HCT116 (cell line): ENCODE results near the gene MUC6. TPM values are rescaled to one million over a fixed set of nuclear protein-coding genes. Genes with fewer than 3 reads are reported as not detected.

Source experiments
- ATAC-seq: fragments of 200-7000 bp; cut with Tn5 transposase; 2 replicates; pipeline ENCODE4 v1.9.1; 2020; ENCODE audit warnings: mild to moderate bottlenecking, moderate library complexity
- BruUV-seq: library from RNA; stranded (reverse); fragments of 400-500 nt; replicated peaks from 2 replicates; lab custom pipeline; 2021; lab: Mats Ljungman, UMichigan
- CTCF ChIA-PET: fragments of 300-600 bp; sonication (Branson Sonifier 250); formaldehyde crosslinking; loops from one replicate; lab custom pipeline; 2021; ENCODE audit warnings: antibody characterized with exemption; lab: Charles Lee
- POLR2A ChIA-PET: fragments of 300-600, 350-600 bp; sonication (Branson Sonifier 250); formaldehyde crosslinking; loops from one replicate; lab custom pipeline; 2021; ENCODE audit warnings: antibody characterized with exemption; lab: Charles Lee
- RAD21 ChIA-PET, 2 experiments: fragments of 300-600 bp; sonication (Branson Sonifier 250); formaldehyde crosslinking; loops; one replicate each; lab custom pipeline; 2023; ENCODE audit warnings: low total read pairs in 2 of 2; ENCODE audit not compliant: uncharacterized antibody in 2 of 2, unreplicated experiment in 2 of 2, low non-redundant PET in 1 of 2; lab: Charles Lee
- DNase-seq: peaks from one replicate; pipeline ENCODE4 v3.0.0-alpha.2; 2010; ENCODE audit warnings: low read depth, low spot score
- H2AFZ ChIP-seq: fragments of 200-600 bp; shearing (Covaris generic), sonication (generic); 2 replicates; pipeline ENCODE4 v1.6.1; 2017; ENCODE audit warnings: low read depth, mixed run types, mixed read lengths, antibody characterized with exemption, low read length; ENCODE audit not compliant: poor library complexity, severe bottlenecking
- H3K27ac ChIP-seq: 2 replicates; pipeline ENCODE4 v1.5.1; 2012; ENCODE audit warnings: low read depth, low read length
- H3K27me3 ChIP-seq: fragments of 200-600 bp; sonication (generic); 2 replicates; pipeline ENCODE4 v1.6.1; 2016; ENCODE audit warnings: mixed run types, low read length, mixed read lengths; ENCODE audit not compliant: insufficient read depth
- H3K36me3 ChIP-seq, 2 experiments: fragments of 200-500 bp in 1 of 2; fragments of 200-600 bp in 1 of 2; sonication (Bioruptor generic) in 1 of 2; sonication (generic) in 1 of 2; 2 replicates each; pipeline versions ENCODE4 v1.5.1 to v1.6.1; 2014 to 2016; ENCODE audit warnings: low read length in 2 of 2, inconsistent platforms in 1 of 2, mixed read lengths in 1 of 2, mixed run types in 1 of 2; ENCODE audit not compliant: insufficient read depth in 2 of 2, control insufficient read depth in 1 of 2
- H3K4me1 ChIP-seq, 2 experiments: fragments of 200-600 bp in 1 of 2; sonication (generic) in 1 of 2; 2 replicates each; pipeline versions ENCODE4 v1.5.1 to v1.6.1; 2012 to 2017; ENCODE audit warnings: low read length in 2 of 2, inconsistent platforms in 1 of 2, mild to moderate bottlenecking in 1 of 2, mixed read lengths in 1 of 2, mixed run types in 1 of 2, moderate library complexity in 1 of 2; ENCODE audit not compliant: insufficient read depth in 2 of 2, control insufficient read depth in 1 of 2
- H3K4me2 ChIP-seq: fragments of 200-600 bp; sonication (generic); 2 replicates; pipeline ENCODE4 v1.6.1; 2017; ENCODE audit warnings: mixed run types, low read length, mixed read lengths
- H3K4me3 ChIP-seq, 2 experiments: fragments of 200-600 bp in 1 of 2; sonication (generic) in 1 of 2; replicated peaks in 1 of 2; 2 replicates each; pipeline ENCODE4 v1.5.1; 2011 to 2016; ENCODE audit warnings: low read length in 2 of 2, control low read depth in 1 of 2, low read depth in 1 of 2, mild to moderate bottlenecking in 1 of 2, mixed read lengths in 1 of 2, mixed run types in 1 of 2
- H3K79me2 ChIP-seq: fragments of 200-600 bp; sonication (generic); 2 replicates; pipeline ENCODE4 v1.6.1; 2017; ENCODE audit warnings: mild to moderate bottlenecking, mixed run types, low read length, moderate library complexity, mixed read lengths; ENCODE audit not compliant: insufficient read depth
- H3K9ac ChIP-seq: fragments of 200-600 bp; sonication (generic); 2 replicates; pipeline ENCODE4 v1.6.1; 2016; ENCODE audit warnings: low read length, mixed read lengths
- H3K9me2 ChIP-seq: fragments of 200-600 bp; sonication (generic), shearing (Covaris generic); 2 replicates; pipeline ENCODE4 v1.6.1; 2017; ENCODE audit warnings: mixed run types, mild to moderate bottlenecking, moderate library complexity; ENCODE audit not compliant: insufficient read depth
- H3K9me3 ChIP-seq, 2 experiments: fragments of 200-500 bp in 1 of 2; fragments of 200-600 bp in 1 of 2; sonication (Bioruptor generic) in 1 of 2; sonication (generic) in 1 of 2; 2 replicates each; pipeline ENCODE4 v1.6.1; 2014 to 2017; ENCODE audit warnings: low read length in 2 of 2, mixed read lengths in 2 of 2, inconsistent platforms in 1 of 2, low read depth in 1 of 2, mild to moderate bottlenecking in 1 of 2, mixed run types in 1 of 2, moderate library complexity in 1 of 2; ENCODE audit not compliant: control insufficient read depth in 1 of 2, insufficient read depth in 1 of 2
- H4K20me1 ChIP-seq: fragments of 200-600 bp; sonication (generic), shearing (Covaris generic); 2 replicates; pipeline ENCODE4 v1.6.1; 2017; ENCODE audit warnings: mixed run types, mild to moderate bottlenecking, moderate library complexity; ENCODE audit not compliant: insufficient read depth
- ATF3 ChIP-seq: IDR thresholded peaks from 2 replicates; pipeline ENCODE4 v1.6.1; 2012
- CEBPB ChIP-seq: IDR thresholded peaks from 2 replicates; pipeline ENCODE4 v1.6.1; 2012; ENCODE audit warnings: low read depth
- CTCF ChIP-seq, 3 experiments: fragments of 200-600 bp in 1 of 3; sonication (generic) in 1 of 3; IDR thresholded peaks in 2 of 3; conservative IDR thresholded peaks in 1 of 3; 2 replicates each; pipeline ENCODE4 v1.5.1; 2012 to 2017; ENCODE audit warnings: low read depth in 2 of 3, low read length in 2 of 3, antibody characterized with exemption in 1 of 3, borderline replicate concordance in 1 of 3, control low read depth in 1 of 3, mild to moderate bottlenecking in 1 of 3, mixed read lengths in 1 of 3, mixed run types in 1 of 3, moderate library complexity in 1 of 3; ENCODE audit not compliant: insufficient read depth in 1 of 3
- ELF1 ChIP-seq: IDR thresholded peaks from 2 replicates; pipeline ENCODE4 v1.6.1; 2012; ENCODE audit warnings: low read depth, borderline replicate concordance
- EZH2 ChIP-seq: fragments of 200-600 bp; sonication (generic); IDR thresholded peaks from 2 replicates; pipeline ENCODE4 v1.6.1; 2017; ENCODE audit warnings: antibody characterized with exemption, mixed run types
- EZH2phosphoT487 ChIP-seq: fragments of 200-600 bp; IDR thresholded peaks from 2 replicates; pipeline ENCODE4 v1.6.1; 2018; ENCODE audit warnings: antibody characterized with exemption, borderline replicate concordance
- FOSL1 ChIP-seq: IDR thresholded peaks from 2 replicates; pipeline ENCODE4 v1.6.1; 2012; ENCODE audit warnings: low read depth
- JUND ChIP-seq: IDR thresholded peaks from 2 replicates; pipeline ENCODE4 v1.6.1; 2012
- POLR2AphosphoS5 ChIP-seq: IDR thresholded peaks from 2 replicates; pipeline ENCODE4 v1.6.1; 2011; ENCODE audit warnings: mild to moderate bottlenecking, low read depth, low read length, moderate library complexity
- RAD21 ChIP-seq: IDR thresholded peaks from 2 replicates; pipeline ENCODE4 v1.6.1; 2012; ENCODE audit warnings: low read depth, mild to moderate bottlenecking
- REST ChIP-seq: IDR thresholded peaks from 2 replicates; pipeline ENCODE4 v1.6.1; 2012; ENCODE audit warnings: low read depth
- SIN3A ChIP-seq: IDR thresholded peaks from 2 replicates; pipeline ENCODE4 v1.6.1; 2012; ENCODE audit warnings: low read depth
- SP1 ChIP-seq: IDR thresholded peaks from 2 replicates; pipeline ENCODE4 v1.6.1; 2012; ENCODE audit warnings: low read depth
- SRF ChIP-seq: IDR thresholded peaks from 2 replicates; pipeline ENCODE4 v1.6.1; 2012; ENCODE audit warnings: low read depth
- TCF7L2 ChIP-seq: IDR thresholded peaks from 2 replicates; pipeline ENCODE4 v1.7.0; 2011; ENCODE audit warnings: borderline replicate concordance, inconsistent platforms; ENCODE audit not compliant: insufficient read depth, insufficient read length; ENCODE audit errors: extremely low read depth
- ZBTB33 ChIP-seq: IDR thresholded peaks from 2 replicates; pipeline ENCODE4 v1.6.1; 2011; ENCODE audit warnings: mild to moderate bottlenecking, low read length, moderate library complexity; ENCODE audit not compliant: insufficient replicate concordance; ENCODE audit errors: extremely low read depth
- ZNF274 ChIP-seq: fragments of 200-500 bp; sonication (Bioruptor generic); IDR thresholded peaks from 2 replicates; pipeline ENCODE4 v1.6.1; 2014; ENCODE audit warnings: mild to moderate bottlenecking, low read depth, low read length, inconsistent platforms
- intact Hi-C: fragments of 100-400 bp; cut with micrococcal nuclease; formaldehyde crosslinking; loops from 2 replicates; pipeline ENCODE4 v1.10.0; 2022
- total RNA-seq: library from RNA; stranded (reverse); gene quantifications from one replicate; pipeline ENCODE4 v1.2.1, GENCODE V29; 2021; ENCODE audit not compliant: unreplicated experiment

MUC6 gene
- total RNA-seq, 1 experiment from 2014 or later, result 0.02 TPM

- BruUV-seq, result no TSS peak
- intact Hi-C loops, result no loop called here
- POLR2A ChIA-PET, result no interaction called here
These were observed 17.1 kb downstream of the MUC6 start for GRCh38 chr11:1019321-1019910.

More at GRCh38 chr11:1019321-1019910, 17.1 kb downstream of the MUC6 start:
- H3K27ac ChIP-seq, result no peak overlapping the region
- no peaks in the 10 kb centered on the region for H3K36me3 ChIP-seq
- no peak for ATAC-seq
- H3K9ac ChIP-seq, result no peak overlapping the region
- H3K4me3 ChIP-seq, result no peak overlapping the region
- TF ChIP-seq CEBPB (no peak), SIN3A (no peak), RAD21 (no peak), CTCF (IDR thresholded peaks at IDR 0.05 in 2 of 3, conservative IDR thresholded peaks at IDR 0.05 in 1 of 3; ENCODE audit: borderline replicate concordance in 1 of 3, insufficient read depth in 1 of 3, low read depth in 2 of 3, low read length in 2 of 3) (no peak), POLR2AphosphoS5 (no peak), JUND (no peak), EZH2phosphoT487 (no peak), ZNF274 (no peak), SRF (no peak), SP1 (no peak), ELF1 (no peak), ZBTB33 (no peak), EZH2 (no peak), REST (no peak), FOSL1 (no peak), TCF7L2 (no peak), ATF3 (no peak)
- TF ChIP-seq, all 23 proteins: peak for 0
- ChIA-PET RAD21 (no interaction called here), CTCF (no interaction called here)
- no peak for DNase-seq
- Histone ChIP-seq H3K27me3 (no peaks in the 10 kb centered on the region), H3K9me3 (no peaks in the 10 kb centered on the region), H3K9me2 (no peaks in the 10 kb centered on the region), H4K20me1 (no peaks in the 10 kb centered on the region), H3K4me1 (no peaks in the 10 kb centered on the region), H3K79me2 (no peaks in the 10 kb centered on the region), H2AFZ (no peak overlapping the region), H3K4me2 (no peak overlapping the region)
